ENCODE measurements around the gene FURIN.

DNA sequence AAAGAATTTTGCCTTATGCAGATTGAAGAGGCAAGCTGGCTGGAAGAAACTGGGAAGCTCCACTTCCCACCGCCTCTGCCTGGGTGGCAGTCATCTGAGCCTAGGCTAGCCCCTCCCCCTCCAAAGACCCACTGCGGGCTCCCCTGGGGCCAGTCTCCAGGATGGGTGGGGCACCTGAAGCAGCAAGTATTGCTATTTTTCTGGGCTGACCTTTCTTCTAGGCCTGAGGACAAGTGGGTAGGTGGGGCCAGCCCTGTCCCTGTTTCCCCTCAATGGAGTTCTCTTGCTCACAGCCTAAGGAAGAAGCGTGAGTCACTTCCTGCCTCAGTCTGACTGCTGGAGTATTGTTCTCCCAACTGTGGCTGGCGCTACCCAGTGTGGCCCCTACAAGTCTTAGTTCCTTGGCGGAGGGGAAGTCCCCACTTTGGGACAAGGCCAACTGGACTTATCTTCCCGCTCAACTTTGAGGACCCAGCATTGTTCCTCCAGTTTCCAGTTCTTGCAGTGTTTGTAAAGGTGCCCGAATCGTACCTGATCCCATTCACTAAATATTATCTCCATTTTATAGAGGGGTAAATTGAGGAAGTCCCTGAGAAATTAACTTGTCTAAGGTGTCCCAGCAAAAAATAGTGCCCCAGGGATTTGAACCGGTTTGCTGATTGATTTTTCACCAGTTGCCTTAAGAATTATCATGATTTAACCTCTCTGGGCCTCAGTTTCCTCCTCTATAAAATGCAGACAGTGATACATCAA, 1.4 kb downstream of the FURIN start:
- TF ChIP-seq, protein P1, sequence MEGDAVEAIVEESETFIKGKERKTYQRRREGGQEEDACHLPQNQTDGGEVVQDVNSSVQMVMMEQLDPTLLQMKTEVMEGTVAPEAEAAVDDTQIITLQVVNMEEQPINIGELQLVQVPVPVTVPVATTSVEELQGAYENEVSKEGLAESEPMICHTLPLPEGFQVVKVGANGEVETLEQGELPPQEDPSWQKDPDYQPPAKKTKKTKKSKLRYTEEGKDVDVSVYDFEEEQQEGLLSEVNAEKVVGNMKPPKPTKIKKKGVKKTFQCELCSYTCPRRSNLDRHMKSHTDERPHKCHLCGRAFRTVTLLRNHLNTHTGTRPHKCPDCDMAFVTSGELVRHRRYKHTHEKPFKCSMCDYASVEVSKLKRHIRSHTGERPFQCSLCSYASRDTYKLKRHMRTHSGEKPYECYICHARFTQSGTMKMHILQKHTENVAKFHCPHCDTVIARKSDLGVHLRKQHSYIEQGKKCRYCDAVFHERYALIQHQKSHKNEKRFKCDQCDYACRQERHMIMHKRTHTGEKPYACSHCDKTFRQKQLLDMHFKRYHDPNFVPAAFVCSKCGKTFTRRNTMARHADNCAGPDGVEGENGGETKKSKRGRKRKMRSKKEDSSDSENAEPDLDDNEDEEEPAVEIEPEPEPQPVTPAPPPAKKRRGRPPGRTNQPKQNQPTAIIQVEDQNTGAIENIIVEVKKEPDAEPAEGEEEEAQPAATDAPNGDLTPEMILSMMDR (IDR thresholded peaks at IDR 0.05; ENCODE audit: insufficient read depth, low read depth, low read length) = no peak
- no peak for TF ChIP-seq EZH2 (IDR thresholded peaks at IDR 0.05; ENCODE audit: insufficient read depth, low read length)

All from astrocyte (in vitro differentiated cells and primary cell).